HG03520 (cell line): ENCODE measurements around the gene LRP11.
"Not testable (repeated sequence)": the region's sequence is repeated elsewhere in the genome, so short reads cannot be mapped to it uniquely, and the experiment has no call there.

Experiments used
- ATAC-seq: cut with Tn5 transposase; IDR thresholded peaks from one replicate; pipeline ENCODE4 v1.9.1; 2021; ENCODE audit warnings: mild to moderate bottlenecking, moderate library complexity; ENCODE audit not compliant: unreplicated experiment

LRP11 gene

DNA sequence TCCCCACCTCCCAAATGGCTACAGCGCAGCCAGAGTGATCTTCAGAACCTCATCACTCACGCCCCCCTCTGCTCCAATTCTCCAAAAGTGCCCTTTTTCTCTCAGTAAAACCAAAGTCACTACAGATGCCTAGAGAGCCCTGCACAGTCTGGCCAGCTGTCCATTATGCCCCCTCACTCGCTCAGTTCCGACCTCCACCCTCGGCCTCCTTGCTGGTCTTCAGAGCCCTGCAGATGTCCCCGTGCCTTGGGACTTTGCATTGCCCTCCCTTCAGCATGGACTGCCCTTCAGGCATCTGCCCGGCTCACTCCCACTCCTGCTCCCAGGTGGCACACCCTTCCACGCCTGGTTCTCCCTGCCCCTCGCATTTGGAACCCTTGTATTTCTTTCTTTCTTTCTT, 34.8 kb upstream of the LRP11 start:
- ATAC-seq, result no peak

- ATAC-seq, result no peak
Observed at GRCh38 chr6:149897855-149898744, 33.9 kb upstream of the LRP11 start, which contains the start of gene RAET1E. Gene RAET1E, minus strand, starts transcription at chr6:149898113. Its CDS starts 7,212 bp downstream, at chr6:149890901.

GRCh38 chr6:149897015-149897697, 33.0 kb upstream of the LRP11 start:
- ATAC-seq, result no peak

DNA sequence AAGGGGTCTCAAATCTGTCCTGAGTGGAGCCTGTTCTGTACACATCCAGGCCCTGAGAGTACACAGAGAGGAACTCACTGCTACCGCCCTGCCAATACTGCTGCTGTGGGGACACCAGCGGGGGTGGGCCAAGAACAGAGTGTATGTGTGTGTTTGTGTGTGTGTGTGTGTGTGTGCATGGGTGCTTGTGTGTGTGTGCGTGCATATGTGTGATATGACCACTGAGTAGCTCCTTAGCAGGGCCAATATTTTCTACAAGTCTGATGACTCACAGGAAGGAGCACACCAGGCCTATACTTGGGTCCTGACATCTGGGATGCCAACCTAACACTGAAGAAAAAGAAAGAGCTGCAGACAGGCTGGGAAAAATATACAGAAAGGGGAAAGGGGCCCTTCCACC, 32.3 kb upstream of the LRP11 start:
- ATAC-seq, result no peak

DNA sequence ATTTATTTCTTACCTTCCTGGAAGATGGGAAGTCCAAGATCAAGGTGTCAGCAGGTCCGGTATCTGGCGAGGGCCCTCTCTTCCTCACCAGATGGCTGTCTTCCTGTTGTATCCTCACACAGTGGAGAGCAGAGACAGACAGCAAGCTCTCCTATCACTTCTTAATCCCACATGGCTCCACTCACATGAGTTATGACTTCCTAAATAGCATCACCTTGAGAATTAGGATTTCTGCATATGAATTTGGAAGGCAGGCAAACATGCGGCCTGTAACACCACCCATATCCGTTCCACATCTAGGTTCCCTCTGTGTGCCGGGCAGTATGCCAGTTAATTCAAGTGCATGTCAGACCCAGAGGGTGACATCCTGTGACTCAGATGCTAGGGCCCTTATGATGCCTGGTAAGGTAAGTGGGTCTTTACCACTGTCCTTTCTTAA, 31.7 kb upstream of the LRP11 start:
- ATAC-seq, result no peak

GRCh38 chr6:149895048-149895590, 31.0 kb upstream of the LRP11 start:
- ATAC-seq, result no peak

DNA sequence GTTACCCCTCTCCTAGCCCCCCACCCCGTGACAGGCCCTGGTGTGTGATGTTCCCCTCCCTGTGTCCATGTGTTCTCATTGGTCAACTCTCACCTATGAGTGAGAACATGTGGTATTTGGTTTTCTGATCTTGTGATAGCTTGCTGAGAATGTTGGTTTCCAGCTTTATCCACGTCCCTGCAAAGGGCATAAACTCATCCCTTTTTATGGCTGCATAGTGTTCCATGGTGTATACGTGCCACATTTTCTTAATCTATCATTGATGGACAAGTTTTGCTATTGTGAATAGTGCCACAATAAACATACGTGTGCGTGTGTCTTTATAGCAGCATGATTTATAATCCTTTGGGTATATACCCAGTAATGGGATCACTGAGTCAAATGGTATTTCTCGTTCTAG, 27.7 kb upstream of the LRP11 start:
- not testable (repeated sequence) for ATAC-seq

DNA sequence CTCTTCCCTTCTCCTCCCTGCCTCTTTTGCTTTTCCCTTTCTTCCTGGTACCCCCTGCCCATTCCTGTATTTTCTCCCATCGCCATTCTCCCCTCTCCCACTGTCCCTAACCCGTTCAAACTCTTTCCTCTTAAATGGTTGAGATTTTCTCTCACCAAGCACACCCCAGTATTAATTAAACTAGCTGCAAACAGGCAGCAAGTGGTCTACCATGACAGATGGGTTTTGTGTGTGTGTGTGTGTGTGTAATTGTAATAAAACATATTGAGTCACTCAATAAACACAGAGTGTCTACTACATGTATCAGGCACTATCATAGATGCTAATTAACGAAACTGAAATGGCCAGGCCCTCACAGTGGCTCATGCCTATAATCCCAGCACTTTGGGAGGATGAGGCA, 27.1 kb upstream of the LRP11 start:
- no peak for ATAC-seq

- ATAC-seq, result no peak
Observed at GRCh38 chr6:149890629-149891045, 26.5 kb upstream of the LRP11 start.

- no peak for ATAC-seq
Observed at GRCh38 chr6:149889326-149889725, 25.2 kb upstream of the LRP11 start.

- no peak for ATAC-seq
Observed at GRCh38 chr6:149888659-149889058, 24.5 kb upstream of the LRP11 start.

GRCh38 chr6:149888093-149888492, 23.9 kb upstream of the LRP11 start:
- no peak for ATAC-seq

DNA sequence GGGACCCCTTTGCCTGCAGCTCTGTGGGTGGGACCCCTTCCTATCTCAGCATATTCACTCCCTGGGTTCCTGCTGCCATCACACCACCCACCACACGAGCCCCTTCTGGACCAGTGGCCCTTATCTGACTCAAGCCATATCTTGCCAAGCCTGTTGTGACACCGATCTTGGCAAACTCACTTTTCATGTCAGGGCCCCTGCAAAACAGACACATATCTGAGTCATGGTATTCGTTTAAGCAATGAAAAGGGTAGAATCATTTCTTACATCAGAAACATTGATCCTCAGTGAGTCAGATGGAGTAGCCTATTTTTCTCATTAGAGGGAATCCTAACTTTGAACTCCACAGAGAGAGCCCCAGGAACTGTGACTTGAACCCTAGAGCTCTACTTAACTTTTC, 23.2 kb upstream of the LRP11 start:
- ATAC-seq, result no peak

- no peak for ATAC-seq
Observed at GRCh38 chr6:149885888-149886287, 21.7 kb upstream of the LRP11 start.

DNA sequence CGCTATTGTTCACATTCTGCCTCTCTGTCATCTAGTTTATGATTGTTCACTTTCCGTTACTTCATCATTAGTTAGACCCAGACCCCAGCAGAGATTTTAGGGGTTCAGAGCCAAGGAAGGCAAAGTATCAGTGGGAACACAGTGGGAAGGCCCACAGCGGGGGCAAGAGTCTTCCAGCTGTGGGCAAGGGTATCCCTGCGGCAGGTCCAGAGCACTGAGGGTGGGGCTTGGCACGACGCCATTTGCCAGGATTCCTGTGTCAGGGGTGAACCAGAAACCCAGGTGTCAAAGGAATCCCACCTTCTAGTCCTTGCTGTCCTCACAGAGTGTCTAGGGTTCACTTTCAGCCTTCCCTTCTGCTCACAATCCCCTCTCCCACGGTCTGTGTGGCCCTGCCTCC, 20.5 kb upstream of the LRP11 start:
- no peak for ATAC-seq

DNA sequence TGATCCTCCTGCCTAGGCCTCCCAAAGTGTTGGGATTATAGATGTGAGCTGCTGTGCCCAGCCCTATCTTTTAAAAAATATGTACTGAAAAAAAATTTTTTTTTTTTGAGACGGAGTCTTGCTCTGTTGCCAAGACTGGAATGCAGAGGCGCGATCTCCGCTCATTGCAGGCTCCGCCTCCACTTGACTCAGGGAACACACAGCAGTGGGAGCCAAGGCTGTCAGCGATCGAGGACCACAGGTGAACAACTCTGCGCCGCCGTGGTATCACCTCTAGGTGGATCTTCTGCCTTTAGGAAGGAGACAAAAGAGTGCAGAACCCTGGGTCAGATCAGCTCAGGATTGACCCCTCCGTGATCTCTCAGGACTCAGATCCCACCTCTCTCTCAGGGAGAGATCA, 20.1 kb upstream of the LRP11 start:
- ATAC-seq, result no peak

GRCh38 chr6:149881860-149882259, 17.7 kb upstream of the LRP11 start:
- ATAC-seq, result no peak

DNA sequence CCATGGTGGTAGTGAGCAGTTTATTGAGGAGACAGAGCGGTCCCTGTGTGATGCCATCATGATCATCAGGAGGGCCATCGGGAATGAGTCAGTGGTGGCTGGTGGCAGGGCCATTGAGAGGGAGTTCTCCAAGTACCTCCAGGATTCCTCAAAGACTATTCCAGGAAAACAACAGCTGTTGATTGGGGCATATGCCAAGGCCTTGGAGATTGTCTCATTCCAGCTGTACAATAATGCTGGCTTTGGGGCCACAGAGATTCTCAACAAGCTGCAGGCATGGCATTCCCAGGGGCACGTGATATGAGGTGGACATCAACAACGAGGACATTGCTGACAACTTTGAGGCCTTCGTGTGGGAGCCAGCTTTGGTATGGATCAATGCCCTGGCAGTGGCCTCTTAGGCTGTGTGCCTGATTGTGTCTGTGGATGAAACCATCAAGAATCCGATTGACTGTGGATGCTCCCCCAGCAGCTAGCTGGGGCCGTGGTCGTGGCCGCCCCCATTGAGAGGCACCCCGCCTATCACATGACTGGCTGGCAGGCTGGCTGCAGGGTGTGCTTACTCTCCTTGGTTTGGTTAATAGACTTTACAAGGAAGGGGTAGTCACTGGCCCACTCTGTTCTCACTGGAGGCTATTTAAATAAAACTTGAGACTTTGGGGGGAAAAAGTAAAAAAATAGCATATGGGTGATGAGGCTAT, 17.1 kb upstream of the LRP11 start:
- ATAC-seq, result no peak

DNA sequence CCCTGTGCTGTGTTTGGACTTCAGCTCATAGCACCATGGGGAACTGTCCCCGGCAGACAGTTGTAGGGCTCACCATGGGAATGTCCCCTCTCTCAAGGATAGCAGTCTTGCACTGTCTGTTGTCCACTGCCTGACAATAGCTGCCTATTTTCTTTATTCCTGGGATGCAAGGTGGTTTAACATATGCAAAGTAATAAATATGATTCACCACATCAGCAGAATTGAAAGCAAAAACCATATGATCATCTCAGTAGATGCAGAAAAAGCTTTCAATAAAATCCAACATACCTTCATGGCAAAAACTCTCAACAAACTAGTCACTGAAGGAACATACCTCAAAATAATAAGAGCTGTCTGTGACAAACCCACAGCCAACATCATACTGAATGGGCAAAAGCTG, 13.5 kb upstream of the LRP11 start:
- ATAC-seq, result no peak

DNA sequence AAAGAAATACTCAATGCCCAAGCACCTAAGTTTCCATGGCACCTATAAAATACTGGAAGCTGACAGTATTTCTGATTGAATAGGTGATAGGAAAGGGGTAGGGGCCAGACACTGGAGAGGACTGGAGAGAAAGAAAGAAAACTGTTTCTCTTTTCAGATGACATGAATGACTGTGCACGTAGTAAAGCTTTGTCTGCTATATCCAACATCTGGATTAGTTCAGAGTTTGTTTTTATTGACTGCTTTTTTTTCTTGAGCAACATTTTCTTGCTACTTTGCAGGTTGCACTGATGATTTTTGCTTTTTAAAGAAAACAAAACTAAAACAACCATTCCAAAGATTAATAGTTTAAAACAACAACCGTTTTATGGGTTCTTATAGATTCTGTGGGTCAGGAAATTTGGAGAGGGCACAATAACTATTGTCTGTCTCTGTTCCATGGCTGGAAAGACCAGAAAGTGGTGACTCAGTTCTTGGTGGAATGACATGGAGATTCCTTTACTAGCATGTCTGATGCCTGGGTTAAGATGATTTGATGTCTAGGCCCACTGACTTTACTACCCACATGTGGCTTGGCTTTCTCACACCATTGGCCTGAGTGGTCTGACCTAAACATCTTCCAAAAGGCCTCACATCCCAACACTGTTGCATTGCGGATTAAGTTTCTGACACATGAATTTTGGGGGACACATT, 12.2 kb upstream of the LRP11 start:
- no peak for ATAC-seq

GRCh38 chr6:149872233-149872632, 8.1 kb upstream of the LRP11 start:
- no peak for ATAC-seq
